Activated CD4-positive, alpha-beta T cell treated with anti-CD3 and anti-CD28 coated beads for 24 hours (primary cell): ENCODE measurements around the gene CZIB.
"Not testable (repeated sequence)": the region's sequence is repeated elsewhere in the genome, so short reads cannot be mapped to it uniquely, and the experiment has no call there.

ENCODE experiments used
- DNase-seq, 2 donors: peaks; one replicate each; pipeline ENCODE4 v3.0.0-alpha.2; 2020; ENCODE audit warnings: low read depth in 2 of 2

CZIB gene

DNA sequence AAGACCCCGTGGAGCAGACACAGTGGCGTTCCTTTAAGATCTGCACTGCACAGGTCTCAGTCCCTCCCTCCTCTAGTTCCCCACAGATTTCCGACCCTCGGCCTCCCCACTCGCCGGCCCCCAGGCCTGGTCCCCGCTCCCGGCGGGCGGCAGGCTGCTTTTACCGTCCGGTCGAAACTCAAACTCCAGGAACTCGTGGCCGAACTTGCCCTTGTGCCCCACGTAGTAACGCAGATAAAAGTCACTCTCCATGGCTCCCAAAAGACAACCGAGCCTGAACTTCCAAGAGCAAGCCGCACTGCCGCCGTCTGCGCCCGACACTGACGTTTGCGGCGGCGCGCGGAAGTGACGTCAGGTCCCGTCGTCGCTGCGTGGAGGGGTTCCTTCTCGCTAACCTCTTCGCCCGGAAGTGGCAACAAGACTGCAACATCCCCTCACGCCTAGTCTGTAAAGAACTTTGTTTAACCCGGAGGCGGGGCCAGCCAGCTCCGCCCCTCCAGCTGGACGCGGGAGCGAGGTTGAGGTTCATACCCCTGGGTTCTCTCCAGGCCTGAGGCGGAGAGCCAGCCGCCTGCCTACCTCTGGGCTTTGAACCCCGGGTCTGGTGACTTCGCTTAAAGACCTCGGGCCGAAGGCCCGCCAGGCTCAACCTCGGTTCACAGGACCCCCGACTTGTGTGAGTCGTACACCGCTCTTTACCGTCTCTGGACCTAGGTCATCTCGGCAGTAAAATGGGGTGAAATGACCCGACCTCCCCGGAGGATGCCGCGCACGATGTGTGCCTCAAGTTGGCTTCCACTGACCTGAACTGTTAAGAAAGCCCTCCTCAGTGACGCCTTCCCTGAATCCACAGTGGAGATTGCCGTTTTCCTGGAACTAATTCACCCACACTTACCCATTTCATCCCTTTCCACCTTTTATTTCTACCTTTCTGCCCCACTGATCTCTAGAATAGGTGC is 18.0 kb upstream of the CZIB start, which contains the start of gene MAGOH:
Gene MAGOH (minus strand): TSS at position 322 of the 959 bp plus-strand sequence. CDS start 70 bp downstream, at position 252.
- peak; percentile 85 to 92 for DNase-seq

DNA sequence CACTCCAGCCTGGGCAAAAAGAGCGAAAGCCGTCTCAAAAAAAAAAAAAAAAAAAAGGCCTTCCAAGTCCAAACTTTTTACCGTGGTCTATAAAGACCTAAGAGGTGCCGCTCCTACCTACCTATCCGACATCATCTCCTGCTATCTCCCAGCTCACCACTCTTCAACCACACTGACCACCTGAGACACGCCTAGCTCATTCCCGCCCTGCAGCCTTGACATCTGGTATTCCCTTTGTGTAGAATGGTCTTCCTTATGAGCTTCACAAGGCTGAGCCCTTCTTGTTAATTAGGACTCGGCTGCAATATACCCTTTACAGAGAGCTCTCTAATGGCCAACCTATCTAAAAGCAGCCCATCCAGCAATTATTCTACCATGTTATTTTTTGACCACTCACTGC is 17.2 kb upstream of the CZIB start:
- no peak for DNase-seq

- no peak for DNase-seq
Measured at GRCh38 chr1:53220962-53221286, 490 bp upstream of the CZIB start.

GRCh38 chr1:53219711-53220110 is 723 bp downstream of the CZIB start:
- DNase-seq: no peak

DNA sequence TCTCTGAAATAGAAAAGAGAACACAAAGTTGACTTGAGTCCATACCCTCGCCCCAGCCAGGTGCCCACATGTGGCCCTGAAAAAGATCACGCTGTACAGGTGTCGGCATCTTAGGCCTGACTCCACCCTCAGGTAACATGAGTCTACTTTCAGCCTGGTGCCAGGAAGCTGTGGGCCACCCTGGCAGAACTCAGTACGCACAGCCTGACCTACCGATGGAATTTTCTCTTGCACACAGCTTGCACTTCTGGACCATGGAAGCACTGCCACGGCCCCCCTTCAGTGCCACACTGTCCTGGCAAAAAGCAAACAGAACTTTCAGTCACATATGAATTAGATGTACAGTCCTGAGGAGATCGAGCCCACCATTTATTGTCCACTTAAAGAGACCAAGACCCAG is 2.2 kb downstream of the CZIB start:
- no peak for DNase-seq

DNA sequence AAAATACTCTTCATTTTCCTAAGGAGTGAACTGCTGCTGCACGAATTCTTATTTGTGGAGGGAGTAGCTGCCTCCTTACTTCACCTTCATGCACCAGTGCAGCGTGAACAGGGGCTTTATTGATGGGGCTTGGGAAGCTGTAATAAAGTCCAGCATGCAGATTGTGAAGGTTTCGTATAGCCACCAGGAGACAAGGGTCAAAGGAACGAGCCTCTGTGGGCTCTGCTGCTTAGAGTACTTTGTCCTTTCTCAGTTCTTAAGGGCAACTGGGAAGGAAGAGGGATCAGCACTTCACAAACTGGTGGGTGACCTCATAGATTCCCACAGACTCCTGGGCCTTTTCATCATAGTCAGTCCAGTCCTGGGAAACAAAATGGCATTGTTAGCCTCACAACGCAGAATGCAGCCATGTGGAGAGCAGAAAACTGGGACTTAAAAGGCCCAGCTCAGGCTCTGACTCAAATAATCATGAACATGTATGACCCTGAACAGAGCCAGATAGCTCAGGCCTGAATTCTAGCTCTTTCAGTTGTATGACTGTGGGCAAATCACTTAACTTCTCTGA is 6.0 kb downstream of the CZIB start:
- DNase-seq: no peak

- DNase-seq: no peak
Measured at GRCh38 chr1:53210954-53211353, 9.5 kb downstream of the CZIB start.

DNA sequence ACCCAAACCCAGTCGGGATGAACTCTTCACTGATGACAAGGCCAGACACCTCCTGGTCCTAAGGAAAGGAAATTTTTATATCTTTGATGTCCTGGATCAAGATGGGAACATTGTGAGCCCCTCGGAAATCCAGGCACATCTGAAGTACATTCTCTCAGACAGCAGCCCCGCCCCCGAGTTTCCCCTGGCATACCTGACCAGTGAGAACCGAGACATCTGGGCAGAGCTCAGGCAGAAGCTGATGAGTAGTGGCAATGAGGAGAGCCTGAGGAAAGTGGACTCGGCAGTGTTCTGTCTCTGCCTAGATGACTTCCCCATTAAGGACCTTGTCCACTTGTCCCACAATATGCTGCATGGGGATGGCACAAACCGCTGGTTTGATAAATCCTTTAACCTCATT is 10.1 kb downstream of the CZIB start:
- DNase-seq: no peak

DNA sequence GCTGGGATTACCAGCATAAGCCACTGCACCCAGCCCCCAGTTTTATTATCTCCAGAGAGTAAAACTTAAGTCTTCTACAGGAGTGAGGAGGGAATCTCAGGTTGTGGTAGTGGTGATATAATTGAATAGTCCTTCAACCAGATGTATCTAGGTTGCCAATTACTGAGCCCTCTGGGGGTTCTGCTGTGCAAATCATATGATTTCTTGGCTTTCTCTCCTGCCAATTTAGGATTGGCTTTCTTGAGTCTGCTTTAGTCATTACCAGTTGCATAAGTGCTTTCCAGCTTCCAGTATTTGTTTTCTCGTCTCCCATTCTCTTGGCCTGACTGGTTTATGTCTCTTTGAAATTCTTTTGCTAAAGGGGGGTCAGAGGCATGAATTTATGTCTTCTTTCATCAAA is 12.7 kb downstream of the CZIB start:
- DNase-seq: no peak

GRCh38 chr1:53206735-53207379 is 13.6 kb downstream of the CZIB start:
- no peak for DNase-seq

GRCh38 chr1:53206083-53206685 is 14.2 kb downstream of the CZIB start:
- DNase-seq: not testable (repeated sequence)

DNA sequence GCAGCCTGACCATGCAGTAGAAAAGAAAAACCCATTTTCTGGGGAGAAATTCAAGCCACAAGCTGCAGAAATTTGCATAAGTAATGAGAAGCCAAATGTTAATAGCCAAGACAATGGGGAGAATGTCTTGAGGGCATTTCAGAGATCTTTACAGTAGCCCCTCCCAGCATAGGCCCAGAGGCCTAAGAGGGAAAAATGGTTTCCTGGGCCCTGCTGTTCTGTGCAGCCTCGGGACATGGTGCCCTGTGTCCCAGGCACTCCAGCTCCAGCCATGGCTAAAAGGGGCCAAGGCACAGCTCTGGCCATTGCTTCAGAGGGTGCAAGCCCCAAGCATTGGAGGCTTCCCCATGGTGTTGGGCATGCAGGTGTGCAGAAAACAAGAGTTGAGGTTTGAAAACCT is 14.9 kb downstream of the CZIB start:
- not testable (repeated sequence) for DNase-seq

DNA sequence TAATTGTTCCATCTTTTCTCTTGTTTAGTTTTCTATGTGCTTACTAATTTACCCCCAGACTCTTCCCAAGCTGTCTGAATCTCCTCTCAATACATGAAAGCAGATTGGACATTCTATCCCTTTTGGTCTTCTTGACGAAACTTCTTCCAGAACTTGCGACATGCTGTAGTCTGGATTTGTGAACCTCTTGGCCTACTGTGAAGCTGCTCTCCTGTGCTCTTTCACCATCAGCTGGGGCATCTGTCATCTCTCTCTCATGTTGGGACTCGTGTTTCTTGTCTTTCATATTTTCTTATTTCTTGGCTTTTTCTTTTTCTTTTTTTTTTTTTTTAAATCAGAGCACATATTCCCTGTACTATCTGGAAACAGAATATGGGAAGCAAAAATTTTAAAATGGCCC is 17.0 kb downstream of the CZIB start:
- DNase-seq: no peak

GRCh38 chr1:53198241-53198651 is 22.2 kb downstream of the CZIB start:
- DNase-seq: no peak

GRCh38 chr1:53197291-53198200 is 22.9 kb downstream of the CZIB start:
- DNase-seq: no peak

DNA sequence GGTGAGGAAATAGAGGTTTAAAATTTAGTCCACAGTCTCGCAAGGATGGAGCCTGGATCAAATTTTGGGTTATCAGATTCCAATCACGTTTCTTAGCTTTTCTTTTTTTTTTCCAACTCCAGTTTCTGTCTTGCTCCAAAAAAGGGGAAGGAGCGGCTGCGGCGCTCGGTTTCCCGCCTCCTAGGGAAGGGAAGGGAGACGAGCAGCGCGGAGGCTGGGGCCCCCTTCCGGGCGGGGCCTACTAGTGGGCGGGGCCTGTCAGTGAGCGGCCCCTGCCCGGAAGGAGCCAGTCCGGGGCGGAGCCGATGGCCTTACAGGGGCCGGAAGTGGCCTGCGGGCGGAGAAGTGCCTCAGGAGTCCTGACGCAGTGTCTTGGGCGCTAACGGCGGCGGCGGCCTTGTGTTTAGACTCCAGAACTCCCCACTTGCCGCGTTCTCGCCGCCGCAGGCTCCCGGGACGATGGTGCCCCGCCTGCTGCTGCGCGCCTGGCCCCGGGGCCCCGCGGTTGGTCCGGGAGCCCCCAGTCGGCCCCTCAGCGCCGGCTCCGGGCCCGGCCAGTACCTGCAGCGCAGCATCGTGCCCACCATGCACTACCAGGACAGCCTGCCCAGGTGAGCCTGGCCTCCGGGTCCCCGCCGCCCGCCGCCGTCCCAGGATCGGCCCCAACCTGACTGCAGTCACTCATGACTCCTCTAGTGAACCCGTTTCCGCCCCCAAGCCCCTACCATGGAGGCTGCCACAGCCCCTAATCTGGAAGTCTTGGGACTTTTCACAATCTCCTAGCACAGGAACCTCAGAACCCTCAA is 23.7 kb downstream of the CZIB start, which contains the start of gene CPT2:
Gene CPT2 (plus strand): TSS at position 340 of the 806 bp plus-strand sequence. CDS start 120 bp downstream, at position 460.
- peak; percentile 87 to 88 for DNase-seq

DNA sequence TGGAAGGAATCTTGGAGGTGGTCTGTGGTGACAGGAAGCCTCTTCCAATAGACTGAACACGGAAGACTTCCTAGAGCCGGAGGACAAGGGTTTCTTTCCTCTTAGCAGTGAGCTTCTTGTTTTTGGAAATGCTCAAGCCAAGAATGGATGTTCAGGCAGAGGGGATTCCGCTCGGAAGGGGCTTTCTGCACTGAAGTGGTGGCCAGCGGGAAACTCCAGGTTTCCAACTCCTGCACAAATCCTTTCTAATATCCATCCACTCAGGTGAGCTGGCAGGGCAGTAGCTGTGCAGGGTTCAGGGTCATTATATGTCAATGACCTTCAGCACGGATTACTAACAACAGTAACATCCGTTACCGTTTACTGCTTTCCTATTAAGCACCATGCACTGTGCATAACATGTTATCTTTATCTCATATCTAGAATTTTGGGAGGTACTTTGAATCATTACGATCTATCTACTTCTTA is 24.4 kb downstream of the CZIB start:
- DNase-seq: no peak

DNA sequence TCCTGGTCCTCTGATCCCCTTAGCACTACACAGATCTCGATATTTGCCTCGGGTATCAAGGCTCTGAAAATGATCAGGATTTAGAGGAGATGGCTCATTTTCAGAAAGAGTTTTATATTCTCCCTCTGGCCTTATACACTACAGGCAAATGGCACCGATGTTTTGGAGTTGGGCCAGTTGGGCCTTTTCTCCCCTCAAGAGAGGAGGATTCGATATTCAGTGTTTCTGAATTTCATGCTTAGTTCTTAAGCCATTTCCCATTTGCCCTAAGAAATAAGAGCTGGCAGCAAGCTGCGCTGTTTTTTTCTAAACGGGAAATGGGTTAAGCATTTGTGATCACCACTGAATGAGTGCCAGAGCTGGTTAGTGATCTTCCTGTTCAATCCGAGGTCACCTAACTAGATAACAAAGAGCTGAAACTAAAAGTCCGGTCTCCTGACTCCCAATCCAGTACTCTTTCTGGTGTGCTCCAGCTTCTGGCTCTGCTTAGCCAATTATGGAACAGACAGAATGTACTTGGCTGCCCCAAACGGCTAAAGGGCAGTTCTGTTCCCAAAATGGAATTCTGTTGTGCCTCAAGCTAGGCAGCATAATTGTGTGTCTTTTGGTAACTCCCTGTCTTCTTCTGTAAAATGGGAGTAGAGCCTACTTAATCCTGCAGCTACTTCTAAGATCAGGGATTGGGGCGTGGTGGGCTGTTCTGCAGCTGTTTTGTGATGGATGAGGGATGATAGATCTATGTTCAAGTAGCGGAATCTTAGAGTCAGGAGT is 25.0 kb downstream of the CZIB start:
- no peak for DNase-seq

DNA sequence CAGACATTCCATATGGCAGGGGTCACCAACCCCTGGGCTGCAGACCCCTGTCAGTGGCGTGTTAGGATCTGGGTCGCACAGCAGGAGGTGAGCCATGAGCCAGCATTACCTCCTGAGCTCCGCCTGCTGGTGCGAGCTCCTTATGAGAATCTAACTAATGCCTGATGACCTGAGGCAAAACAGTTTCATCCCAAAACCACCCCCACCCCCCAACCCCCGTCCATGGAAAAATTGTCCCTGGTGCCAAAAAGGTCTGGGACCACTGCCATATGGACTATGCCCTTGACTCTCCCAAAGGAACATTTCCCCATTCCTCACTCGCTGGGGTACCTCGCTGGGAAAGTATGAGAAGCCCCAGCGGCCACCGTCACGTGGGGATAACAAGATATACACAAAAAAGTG is 30.2 kb downstream of the CZIB start:
- DNase-seq: no peak
